K562 (cell line): ENCODE results near the gene ITGB5. TPM values are rescaled to one million over a fixed set of nuclear protein-coding genes. Genes with fewer than 3 reads are reported as not detected.

Source experiments
- ATAC-seq: fragments of 200-7000 bp; cut with Tn5 transposase; 3 replicates; pipeline ENCODE4 v1.9.1; 2020; ENCODE audit warnings: moderate library complexity
- BruUV-seq: library from RNA; stranded (reverse); fragments of 400-500 nt; replicated peaks from 2 replicates; lab custom pipeline; 2021; lab: Mats Ljungman, UMichigan
- CTCF ChIA-PET: fragments of 300-600 bp; formaldehyde crosslinking; extraction: SDS; loops from one replicate; lab custom pipeline; 2021; ENCODE audit warnings: low intra/inter-chr PET ratio; lab: Yijun Ruan, JAX
- POLR2A ChIA-PET: fragments of 300-600, 350-650 bp; sonication (Branson Sonifier 250); formaldehyde crosslinking; extraction: SDS; loops from one replicate; lab custom pipeline; 2021; ENCODE audit warnings: antibody characterized with exemption, inconsistent platforms; lab: Yijun Ruan, JAX
- DNase-seq, 4 experiments: peaks; one replicate each; pipeline versions ENCODE4 v3.0.0 to v3.0.0-alpha.2; 2011 to 2018; ENCODE audit warnings: low spot score in 3 of 4, mixed read lengths in 3 of 4; ENCODE audit errors: extremely low read depth in 1 of 4
- FAIRE-seq: peaks from 2 replicates; lab custom pipeline; 2011; peaks lifted over from hg19 to GRCh38; lab: Jason Lieb, UNC
- H2AFZ ChIP-seq: 2 replicates; pipeline ENCODE4 v1.6.0; 2011; ENCODE audit warnings: low read depth, low read length, control low read depth, inconsistent platforms
- H3K27ac ChIP-seq: fragments of 200-600 bp; 3 replicates; pipeline ENCODE4 v1.8.0; 2011; ENCODE audit warnings: low read depth, mild to moderate bottlenecking, control low read depth, inconsistent platforms, low read length, moderate library complexity, mixed read lengths; ENCODE audit errors: extremely low read depth
- H3K27me3 ChIP-seq, 2 experiments: fragments of 300-600 bp in 1 of 2; 2 replicates in 1 of 2; 3 replicates in 1 of 2; pipeline versions ENCODE4 v1.6.0 to v1.8.0; 2011; ENCODE audit warnings: inconsistent platforms in 2 of 2, low read length in 2 of 2, mild to moderate bottlenecking in 1 of 2, mixed read lengths in 1 of 2, moderate library complexity in 1 of 2; ENCODE audit not compliant: control insufficient read depth in 2 of 2, insufficient read depth in 2 of 2
- H3K36me3 ChIP-seq: fragments of 300-600 bp; 3 replicates; pipeline ENCODE4 v1.8.0; 2011; ENCODE audit warnings: mild to moderate bottlenecking, low read length, inconsistent platforms; ENCODE audit not compliant: control insufficient read depth, insufficient read depth
- H3K4me1 ChIP-seq, 2 experiments: fragments of 200-600 bp in 1 of 2; replicated peaks in 1 of 2; 2 replicates in 1 of 2; 3 replicates in 1 of 2; pipeline versions ENCODE4 v1.5.1 to v1.8.0; 2011; ENCODE audit warnings: inconsistent platforms in 2 of 2, low read length in 2 of 2, mild to moderate bottlenecking in 1 of 2, mixed read lengths in 1 of 2, moderate library complexity in 1 of 2; ENCODE audit not compliant: control insufficient read depth in 2 of 2, insufficient read depth in 2 of 2
- H3K4me2 ChIP-seq: 2 replicates; pipeline ENCODE4 v1.6.1; 2011; ENCODE audit warnings: low read length, control low read depth, inconsistent platforms, mixed read lengths; ENCODE audit not compliant: insufficient read depth
- H3K4me3 ChIP-seq: fragments of 200-600 bp; sonication (generic), shearing (Covaris generic); 2 replicates; pipeline ENCODE4 v1.5.1; 2016; ENCODE audit warnings: control low read depth, inconsistent platforms
- H3K79me2 ChIP-seq: fragments of 200-600 bp; 3 replicates; pipeline ENCODE4 v1.8.0; 2011; ENCODE audit warnings: low read length, inconsistent platforms; ENCODE audit not compliant: control insufficient read depth, insufficient read depth
- H3K9ac ChIP-seq, 2 experiments: 2 replicates each; pipeline versions ENCODE4 v1.6.0 to v1.6.1; 2011; ENCODE audit warnings: low read depth in 2 of 2, low read length in 2 of 2, control low read depth in 1 of 2, inconsistent platforms in 1 of 2, mild to moderate bottlenecking in 1 of 2, mixed read lengths in 1 of 2; ENCODE audit not compliant: insufficient read depth in 1 of 2
- H3K9me1 ChIP-seq: one replicate; pipeline ENCODE4 v1.6.0; 2011; ENCODE audit warnings: inconsistent platforms, mild to moderate bottlenecking, low read length, moderate library complexity; ENCODE audit not compliant: control insufficient read depth, insufficient read depth
- H3K9me3 ChIP-seq: replicated peaks from 2 replicates; pipeline ENCODE4 v1.5.1; 2011; ENCODE audit warnings: low read depth, low read length, inconsistent platforms; ENCODE audit not compliant: control insufficient read depth, insufficient read depth
- H4K20me1 ChIP-seq: replicated peaks from 2 replicates; pipeline ENCODE4 v1.6.1; 2011; ENCODE audit warnings: low read length, inconsistent platforms, mixed read lengths; ENCODE audit not compliant: control insufficient read depth, insufficient read depth
- CBFA2T3 ChIP-seq: fragments of 450-650 bp; IDR thresholded peaks from 2 replicates; pipeline ENCODE4 v1.6.1; 2017
- CC2D1A ChIP-seq: fragments of 450-650 bp; IDR thresholded peaks from 2 replicates; pipeline ENCODE4 v1.6.1; 2017; ENCODE audit warnings: mild to moderate bottlenecking
- EP400 ChIP-seq: fragments of 450-650 bp; IDR thresholded peaks from 2 replicates; pipeline ENCODE4 v1.6.1; 2017; ENCODE audit warnings: antibody characterized with exemption, mild to moderate bottlenecking, moderate library complexity
- GATAD2A ChIP-seq: fragments of 450-650 bp; IDR thresholded peaks from 2 replicates; pipeline ENCODE4 v1.6.1; 2017
- KLF13 ChIP-seq: fragments of 450-650 bp; IDR thresholded peaks from 2 replicates; pipeline ENCODE4 v1.6.1; 2016; ENCODE audit warnings: missing genetic modification characterization, low read depth, mild to moderate bottlenecking, missing compliant biosample characterization, moderate library complexity, borderline replicate concordance
- LEF1 ChIP-seq: fragments of 450-650 bp; IDR thresholded peaks from 2 replicates; pipeline ENCODE4 v1.6.1; 2016; ENCODE audit warnings: mild to moderate bottlenecking
- RHOXF2B ChIP-seq: fragments of 250-450 bp; sonication (Bioruptor Pico); conservative IDR thresholded peaks from 2 replicates; pipeline ENCODE4 v1.5.1; 2021
- TEAD4 ChIP-seq, 2 experiments: sonication (generic) in 1 of 2; formaldehyde crosslinking in 1 of 2; IDR thresholded peaks; 2 replicates each; pipeline versions ENCODE4 v1.6.1 to v1.8.0; 2012 to 2022; ENCODE audit warnings: borderline replicate concordance in 1 of 2, inconsistent platforms in 1 of 2, low read length in 1 of 2, mild to moderate bottlenecking in 1 of 2, missing genetic modification reagents in 1 of 2
- ZNF444 ChIP-seq: fragments of 250-450 bp; sonication (Bioruptor Pico); IDR thresholded peaks from 2 replicates; pipeline ENCODE4 v1.4.0; 2020; ENCODE audit warnings: mild to moderate bottlenecking, moderate library complexity
- ZNF668 ChIP-seq: fragments of 250-450 bp; sonication (Bioruptor Pico); IDR thresholded peaks from 2 replicates; pipeline ENCODE4 v1.8.0; 2022; ENCODE audit warnings: mild to moderate bottlenecking, inconsistent platforms
- WGBS: fragments of 100-300 bp; shearing (Covaris generic); methylation state at CpG from one replicate; pipeline ENCODE4 v1.1.6; 2016; ENCODE audit warnings: low coverage, mixed read lengths; ENCODE audit not compliant: insufficient coverage; ENCODE audit errors: missing lambda C conversion rate; 5-methylcytosine and 5-hydroxymethylcytosine counted together
- in situ Hi-C: fragments of 300-500 bp; cut with MboI; formaldehyde crosslinking; loops from 4 replicates; pipeline ENCODE4 v1.15.0; 2018; ENCODE audit warnings: inconsistent platforms, mixed read lengths
- intact Hi-C: fragments of 100-400 bp; cut with micrococcal nuclease; formaldehyde crosslinking; loops from 2 replicates; pipeline ENCODE4 v1.14.2; 2022
- polyA plus RNA-seq, 8 experiments: library from polyadenylated mRNA; depleted of rRNA in 4 of 8; stranded (reverse) in 5 of 8; unstranded in 3 of 8; fragments of >200 nt; fragmentation: Nextera tagmentation in 2 of 8; fragmentation: Illumina TruSeq in 1 of 8; extraction: Ambion mirVana in 2 of 8; extraction: Trizol in 1 of 8; gene quantifications; 2 replicates each; pipeline versions ENCODE4 v1.2.1 to v1.2.3, GENCODE V29; 2011 to 2014; ENCODE audit warnings: inconsistent platforms in 1 of 8, missing spikeins in 1 of 8
- total RNA-seq, 7 experiments: library from RNA; depleted of rRNA in 6 of 7; stranded (reverse); fragments of >200 nt in 6 of 7; fragmentation: Illumina TruSeq in 2 of 7; extraction: Trizol in 2 of 7; gene quantifications; 2 replicates each; pipeline versions ENCODE4 v1.2.1 to v1.2.3, GENCODE V29; 2011 to 2021; ENCODE audit warnings: low replicate concordance in 1 of 7
- TF ChIP-seq, protein P1 (sequence below): sonication (generic); formaldehyde crosslinking; IDR thresholded peaks from 2 replicates; pipeline ENCODE4 v1.8.0; 2022; ENCODE audit warnings: mild to moderate bottlenecking, missing genetic modification reagents

ITGB5 gene
- total and polyA plus RNA-seq, 9 of the 15 experiments (the other 6 are each of a cell fraction or from before 2014, with no cell fraction given): 1.7 to 46.8 (median 9.9) TPM

GRCh38 chr3:124876401-124876878 lies 10.7 kb downstream of the ITGB5 start:
- H2AFZ ChIP-seq: peak overlapping the region; percentile 66
- peak overlapping the region; percentile 75 for H3K4me2 ChIP-seq
- H3K4me3 ChIP-seq: no peak overlapping the region
- 0% methylated on average over 3 of the region's 3 CpGs for WGBS
- H3K36me3 ChIP-seq: no peaks in the 10 kb centered on the region; the same call in 2 of the 3 replicates
- H3K27me3 ChIP-seq: no peaks in the 10 kb centered on the region
- peaks cover 38% of the 10 kb centered on the region for H3K79me2 ChIP-seq
- ATAC-seq: peak; percentile 84
- no peaks in the 10 kb centered on the region for H3K9me3 ChIP-seq
- POLR2A ChIA-PET: interaction anchor here (0.6 to 1.2 kb wide), 4 partner anchors 9 to 136 kb away, joined by 3 read pairs; no protein-coding TSS in a partner anchor
- no peaks in the 10 kb centered on the region for H3K9me1 ChIP-seq
- CTCF ChIA-PET: no interaction called here
- peak overlapping the region in 1 of 2 experiments; percentile 74; a peak in 3 of 4 replicates for H3K9ac ChIP-seq
- in situ Hi-C loops: no loop called here
- H3K27ac ChIP-seq: peak overlapping the region; percentile 96
- no TSS peak for BruUV-seq
- H4K20me1 ChIP-seq: no peaks in the 10 kb centered on the region
- intact Hi-C loops: no loop called here
- peaks cover 14 to 59% of the 10 kb centered on the region in 2 experiments for H3K4me1 ChIP-seq
- peak; percentile 96 for FAIRE-seq
- peak; percentile 45 to 89 (median 66) for DNase-seq
- TF ChIP-seq EP400 (peak; percentile 13; the same call in 1 of the 2 replicates), GATAD2A (0 out of 2 replicates have a peak, but pooled peaks have one; percentile 15), LEF1 (peak; percentile 64; the same call in 1 of the 2 replicates), RHOXF2B (CRISPR knock-in tag) (no peak), KLF13 (tag) (peak; percentile 39; the same call in 1 of the 2 replicates), ZNF668 (CRISPR knock-in tag) (no peak), CBFA2T3 (peak; percentile 87), TEAD4 (IDR thresholded peaks at IDR 0.05; ENCODE audit: low read length) (peak; percentile 56; the same call in 1 of the 2 replicates), TEAD4 (CRISPR knock-in tag; IDR thresholded peaks at IDR 0.05; ENCODE audit: borderline replicate concordance) (no peak), ZNF444 (CRISPR knock-in tag) (no peak), CC2D1A (peak; percentile 21; the same call in 1 of the 2 replicates)
- TF ChIP-seq, protein P1, sequence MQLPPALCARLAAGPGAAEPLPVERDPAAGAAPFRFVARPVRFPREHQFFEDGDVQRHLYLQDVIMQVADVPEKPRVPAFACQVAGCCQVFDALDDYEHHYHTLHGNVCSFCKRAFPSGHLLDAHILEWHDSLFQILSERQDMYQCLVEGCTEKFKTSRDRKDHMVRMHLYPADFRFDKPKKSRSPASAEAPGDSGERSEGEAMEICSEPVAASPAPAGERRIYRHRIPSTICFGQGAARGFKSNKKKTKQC: 0 out of 2 replicates have a peak, but pooled peaks have one; percentile 35
